GDM1 (cell line): ENCODE data around the gene MBOAT2.

ENCODE experiments used
- DNase-seq: peaks from one replicate; lab custom pipeline; 2025; lab: John Stamatoyannopoulos, UW

The MBOAT2 gene

DNA sequence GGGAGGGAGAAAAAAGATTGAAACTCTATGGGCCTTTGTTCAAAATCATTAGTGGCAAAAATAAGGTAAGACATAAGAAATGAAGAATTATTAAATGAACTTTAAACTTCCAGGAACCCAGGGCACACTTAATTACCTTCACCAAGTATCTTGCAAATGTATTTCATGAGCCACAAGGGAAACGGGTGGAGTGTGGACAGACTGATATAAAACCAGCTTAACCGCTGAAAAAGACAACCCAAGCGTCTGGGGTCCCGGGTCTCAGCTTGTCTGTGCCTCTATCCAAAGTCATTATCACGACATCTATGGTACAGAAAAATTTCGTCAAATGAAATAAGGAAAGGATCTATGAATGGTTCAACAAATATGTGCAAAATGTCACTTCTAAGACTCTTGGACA lies 13.9 kb upstream of the MBOAT2 start:
- DNase-seq: no peak

DNA sequence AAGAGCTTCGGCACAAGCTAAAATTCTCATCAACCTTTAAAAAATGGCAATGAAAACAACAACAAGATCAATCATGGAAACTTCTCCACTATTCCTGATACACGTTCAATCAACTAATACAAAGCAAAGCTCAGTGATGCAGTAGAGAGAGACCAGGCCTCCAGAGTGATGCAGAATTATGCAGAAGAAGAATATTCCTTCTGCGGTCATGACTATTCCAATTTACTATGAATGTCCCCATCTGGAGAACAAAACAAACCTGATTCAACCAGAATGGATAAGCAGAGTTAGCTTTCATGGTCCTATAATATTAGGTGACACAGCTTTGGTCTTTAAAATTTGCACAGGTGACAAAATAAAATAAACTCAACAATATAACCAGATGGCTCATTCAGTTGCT lies 12.5 kb upstream of the MBOAT2 start:
- DNase-seq: no peak

DNA sequence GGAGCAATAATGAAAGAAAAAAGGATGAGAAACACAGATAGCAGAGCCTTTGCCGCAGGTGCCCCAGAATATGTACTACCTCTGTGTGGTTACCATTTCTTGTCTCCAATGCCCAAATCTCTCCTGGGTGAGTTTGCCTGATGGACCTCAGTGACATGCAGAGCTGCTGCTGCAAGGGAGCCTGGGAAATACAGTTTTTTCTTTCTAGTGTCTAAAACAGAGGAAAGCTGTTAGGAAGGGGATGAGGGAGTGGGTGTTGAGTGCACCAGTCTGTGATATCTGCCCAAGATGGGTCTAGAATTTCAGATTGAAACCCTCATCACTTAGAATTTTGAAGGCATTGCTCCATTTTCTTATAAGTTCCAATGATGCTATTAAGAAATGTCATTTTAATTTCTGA lies 9.9 kb upstream of the MBOAT2 start:
- no peak for DNase-seq

DNA sequence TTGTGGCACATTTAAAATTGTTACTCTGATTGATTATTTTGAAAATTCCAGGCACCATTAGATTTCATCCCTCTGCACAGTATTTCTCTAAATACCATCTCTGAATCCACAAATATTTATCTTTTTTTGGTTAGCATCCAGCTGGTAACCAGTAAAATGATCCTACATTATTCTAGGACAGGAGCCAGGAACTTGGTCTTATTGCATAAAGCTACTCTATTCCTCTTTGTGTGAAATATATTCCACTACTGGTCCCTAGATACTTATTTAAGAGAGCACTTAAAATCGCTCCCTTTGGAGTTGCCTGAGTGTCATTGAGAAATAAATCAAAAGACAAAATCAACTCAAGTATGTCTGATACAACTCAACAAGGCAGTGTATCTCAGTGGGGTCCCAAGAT lies 7.4 kb upstream of the MBOAT2 start:
- DNase-seq: no peak

DNA sequence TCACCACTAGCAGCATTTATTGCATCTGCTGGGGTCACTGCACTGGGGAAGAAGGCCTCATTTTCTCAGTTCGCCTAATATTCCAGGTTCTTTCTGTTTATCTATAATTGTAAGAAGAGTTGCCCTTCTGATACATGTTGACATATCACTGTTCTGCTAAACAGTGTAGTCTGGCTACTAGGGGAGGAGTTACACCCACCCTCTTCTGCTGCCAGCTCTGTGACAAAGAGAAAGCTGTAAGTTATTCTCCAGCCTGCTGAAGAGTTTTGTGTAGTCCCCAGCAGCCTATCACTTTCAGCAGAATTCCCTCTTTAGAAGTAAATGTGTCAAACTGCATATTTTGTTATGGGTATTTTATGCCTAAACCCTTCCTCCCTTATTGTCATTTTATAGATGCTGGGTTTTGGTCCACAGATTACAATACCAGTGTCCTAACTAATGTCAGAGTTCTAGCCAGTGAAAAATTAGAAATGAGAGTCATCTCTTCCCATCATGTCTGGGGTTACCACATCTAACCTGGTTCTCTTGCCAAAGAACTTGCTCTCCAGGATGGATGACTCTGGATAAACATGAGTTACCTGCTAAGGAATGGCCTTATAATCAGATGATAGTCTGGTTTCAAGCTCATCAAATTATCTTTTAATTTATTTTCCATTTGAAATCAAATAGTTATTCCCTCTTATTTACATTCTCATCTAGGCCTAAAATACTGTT lies 5.6 kb upstream of the MBOAT2 start:
- DNase-seq: no peak

DNA sequence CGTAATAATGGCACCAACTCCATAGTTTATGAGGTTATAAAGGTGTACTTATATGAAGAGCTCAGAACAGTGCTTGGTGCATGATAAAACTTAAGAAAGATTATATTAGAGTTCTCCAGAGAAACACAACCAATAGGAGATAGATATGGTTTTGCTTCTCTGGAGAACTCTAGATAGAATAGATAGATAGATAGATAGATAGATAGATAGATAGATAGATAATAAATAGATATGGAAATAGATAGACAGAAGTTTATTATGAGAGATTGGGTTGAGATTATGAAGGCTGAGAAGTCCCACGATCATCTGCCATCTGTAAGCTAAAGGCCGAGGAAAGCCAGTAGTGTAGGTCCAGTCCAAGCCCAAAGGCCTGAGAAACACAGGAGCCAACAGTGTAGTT lies 2.9 kb upstream of the MBOAT2 start:
- no peak for DNase-seq

DNA sequence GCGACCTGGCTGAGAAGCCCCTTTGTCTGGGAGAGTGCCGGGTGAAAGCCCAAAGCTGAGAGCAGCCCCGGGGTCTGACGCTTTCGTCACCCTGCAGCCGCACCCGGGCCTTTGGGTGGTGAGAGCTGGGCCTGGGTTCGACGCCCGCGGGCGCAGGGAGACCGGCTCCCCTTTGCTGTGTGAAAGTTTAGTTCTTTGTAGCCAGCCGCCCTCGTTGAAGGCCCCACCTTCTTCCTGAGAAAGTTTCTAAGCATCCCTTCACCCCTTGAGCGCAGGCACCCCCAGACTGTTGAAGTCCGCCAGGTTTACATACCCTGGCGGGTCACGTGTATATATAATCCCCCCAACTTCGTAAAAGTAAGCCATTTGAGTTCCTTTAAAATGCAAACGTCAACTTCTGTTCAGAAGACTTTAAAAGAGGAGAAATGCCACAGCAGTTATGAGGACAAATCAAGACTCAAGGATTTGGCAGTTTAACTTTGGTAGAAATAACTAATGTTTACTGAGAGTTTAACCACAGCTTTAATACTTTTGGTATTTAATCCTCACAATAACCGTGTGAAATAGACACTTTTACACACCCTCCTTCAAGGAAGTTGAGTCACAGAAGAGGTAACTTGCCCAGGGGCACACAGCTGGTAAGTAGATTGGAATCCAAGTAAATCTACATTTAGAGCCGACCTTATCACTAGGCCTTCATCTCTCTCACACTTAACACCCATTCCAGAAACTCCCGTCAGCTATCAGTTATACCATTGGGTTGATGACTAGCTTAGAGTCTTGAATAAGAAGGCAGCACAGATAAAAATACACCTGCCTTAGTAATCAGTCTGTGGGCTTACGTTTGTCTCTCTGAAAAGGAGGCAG lies 1.1 kb upstream of the MBOAT2 start:
- DNase-seq: no peak

DNA sequence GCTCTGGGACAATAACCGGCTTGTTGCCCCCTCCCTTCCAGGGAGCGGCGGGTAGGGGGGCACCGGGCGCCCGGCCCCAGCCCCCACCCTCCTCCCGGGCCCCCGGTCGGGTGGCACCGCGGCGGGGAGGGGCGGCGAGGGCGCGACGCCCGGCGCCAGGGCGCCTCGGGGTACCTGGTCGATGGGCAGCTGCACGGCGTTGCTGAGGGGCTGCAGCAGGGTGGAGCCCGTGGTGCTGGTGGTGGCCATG lies 193 bp downstream of the MBOAT2 start:
- DNase-seq: no peak

DNA sequence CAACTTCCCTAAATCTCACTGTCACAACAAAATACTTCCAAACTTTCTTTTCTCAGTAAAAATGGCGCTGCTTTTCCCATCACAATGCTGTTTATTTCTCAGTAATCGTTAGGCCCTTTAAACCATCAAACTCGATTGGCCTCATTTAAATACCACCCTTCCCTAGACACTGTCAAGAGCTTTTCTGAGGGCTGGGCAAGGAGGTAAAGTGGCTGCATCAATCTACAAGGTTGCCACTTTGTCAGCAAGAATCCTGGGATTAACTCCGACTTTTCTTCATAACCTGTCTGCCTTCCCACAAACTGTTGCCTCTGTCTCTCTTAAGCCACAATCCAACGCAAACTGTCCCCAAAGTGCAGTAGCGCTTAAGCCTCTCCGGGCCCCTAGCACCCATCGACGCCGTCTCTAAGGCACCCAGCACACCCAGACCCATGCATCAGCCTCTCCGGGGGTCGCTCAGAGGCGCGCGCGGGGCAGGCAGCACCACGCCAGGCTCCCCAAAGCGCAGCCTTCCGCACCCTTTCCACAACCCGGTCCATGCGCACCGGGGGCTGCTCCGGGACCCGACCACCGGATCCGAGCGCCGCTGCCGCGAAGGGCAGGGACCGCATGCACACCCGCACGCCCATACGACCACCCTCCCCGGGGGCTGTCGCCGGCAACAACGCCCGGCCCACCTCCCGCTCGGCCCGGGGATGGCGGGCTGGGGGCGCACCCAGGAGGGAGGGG lies 683 bp downstream of the MBOAT2 start:
- DNase-seq: no peak

DNA sequence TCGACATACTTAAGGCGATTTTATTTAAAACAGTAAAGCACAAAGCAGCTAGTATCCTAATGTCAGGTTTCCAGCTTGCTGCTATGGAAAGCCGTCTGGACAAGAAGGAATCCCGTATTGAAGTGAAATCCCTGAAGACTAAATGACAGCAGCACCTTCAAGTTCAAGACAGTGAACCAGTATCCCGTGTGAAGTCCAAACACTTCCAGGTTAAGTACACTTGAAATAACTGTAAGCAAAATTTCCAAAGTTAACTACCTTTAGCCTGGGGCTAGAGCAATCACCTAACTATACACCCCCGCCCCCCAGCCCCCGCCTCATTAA lies 1.2 kb downstream of the MBOAT2 start:
- DNase-seq: no peak

DNA sequence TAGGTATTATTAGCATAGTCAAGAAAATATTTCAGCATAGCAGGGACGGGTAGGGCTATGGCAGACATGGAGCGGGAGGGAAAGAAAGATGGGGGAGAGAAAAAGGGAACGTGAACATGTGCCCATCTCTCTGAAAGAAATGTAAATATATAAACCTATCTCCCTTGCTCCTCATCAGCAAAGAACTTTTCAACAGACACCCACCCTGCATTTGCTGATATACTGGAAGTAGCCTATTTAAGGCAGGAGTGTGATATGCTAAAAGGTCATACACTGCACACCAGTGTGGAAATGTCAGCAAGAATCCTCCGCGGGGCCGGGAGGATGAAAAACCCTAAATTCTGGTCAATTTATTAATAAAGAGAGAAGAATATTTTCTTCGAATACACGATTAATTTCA lies 1.7 kb downstream of the MBOAT2 start:
- DNase-seq: no peak

DNA sequence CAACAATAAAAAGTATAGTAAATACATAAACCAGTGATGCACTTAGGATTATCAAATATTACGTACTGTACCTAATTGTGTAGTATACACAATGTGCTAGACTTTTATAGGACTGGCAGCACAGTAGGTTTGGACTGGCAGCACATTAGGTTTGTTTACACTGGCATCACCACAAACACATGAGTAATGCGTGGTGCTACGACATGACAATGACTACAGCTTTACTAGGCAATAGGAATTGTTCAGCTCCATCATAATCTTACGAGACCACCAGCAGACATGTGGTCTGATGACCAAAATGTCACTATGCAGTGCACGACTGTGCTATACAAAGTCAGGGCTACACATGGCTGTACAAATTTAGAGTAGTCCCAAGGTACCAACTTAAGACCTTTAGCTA lies 2.3 kb downstream of the MBOAT2 start:
- DNase-seq: no peak

DNA sequence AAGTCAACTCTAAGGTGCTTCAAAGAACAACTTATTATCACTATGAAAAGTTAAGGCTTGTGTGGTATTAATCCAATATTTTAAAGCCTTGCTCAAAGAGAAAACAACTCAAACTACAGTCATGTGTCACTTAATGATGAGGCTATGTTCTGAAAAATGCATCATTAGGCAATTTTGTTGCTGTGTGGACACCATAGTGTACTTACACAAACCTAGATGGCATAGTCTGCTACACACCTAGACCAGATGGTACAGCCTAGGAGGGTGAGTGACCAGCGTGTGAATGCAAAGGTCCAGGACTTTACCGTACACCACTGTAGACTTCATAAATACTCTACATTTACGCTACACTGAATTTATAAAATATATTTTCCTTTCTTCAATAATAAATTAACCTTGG lies 3.0 kb downstream of the MBOAT2 start:
- DNase-seq: no peak

DNA sequence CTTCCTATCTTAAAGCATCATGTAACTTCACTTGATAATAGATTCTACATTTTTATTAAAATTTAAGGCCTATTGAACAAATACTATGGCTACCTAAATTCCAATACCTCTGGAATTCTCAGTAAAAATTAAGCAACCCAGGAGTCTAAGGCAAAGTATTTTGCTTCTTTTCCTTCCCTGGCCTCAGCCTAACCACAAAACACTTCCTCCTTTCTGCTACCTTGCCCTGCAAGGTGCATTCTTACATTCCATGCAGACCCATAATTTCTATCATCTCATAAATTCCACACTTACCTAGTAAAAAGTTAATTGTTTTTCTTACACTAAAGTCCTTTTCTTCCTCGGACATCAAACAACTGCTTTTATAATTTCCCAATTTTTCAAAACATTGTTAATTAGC lies 3.7 kb downstream of the MBOAT2 start:
- DNase-seq: no peak

DNA sequence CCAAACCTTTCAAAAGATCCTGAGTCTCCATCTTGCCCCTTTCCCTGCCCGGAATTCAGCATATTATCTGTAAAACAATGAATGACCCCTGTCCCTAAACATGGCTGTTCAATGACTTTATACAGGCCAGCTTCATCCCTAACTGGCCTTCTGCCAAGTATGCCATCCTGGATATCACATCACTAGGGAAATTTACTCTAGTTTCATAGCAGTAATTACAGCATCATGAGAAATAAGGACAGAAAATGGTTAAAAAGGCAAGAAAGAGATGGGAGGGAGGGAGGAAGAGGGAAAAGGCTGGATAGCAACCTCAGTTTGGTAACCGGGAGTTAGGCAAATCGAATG lies 4.4 kb downstream of the MBOAT2 start:
- DNase-seq: no peak

DNA sequence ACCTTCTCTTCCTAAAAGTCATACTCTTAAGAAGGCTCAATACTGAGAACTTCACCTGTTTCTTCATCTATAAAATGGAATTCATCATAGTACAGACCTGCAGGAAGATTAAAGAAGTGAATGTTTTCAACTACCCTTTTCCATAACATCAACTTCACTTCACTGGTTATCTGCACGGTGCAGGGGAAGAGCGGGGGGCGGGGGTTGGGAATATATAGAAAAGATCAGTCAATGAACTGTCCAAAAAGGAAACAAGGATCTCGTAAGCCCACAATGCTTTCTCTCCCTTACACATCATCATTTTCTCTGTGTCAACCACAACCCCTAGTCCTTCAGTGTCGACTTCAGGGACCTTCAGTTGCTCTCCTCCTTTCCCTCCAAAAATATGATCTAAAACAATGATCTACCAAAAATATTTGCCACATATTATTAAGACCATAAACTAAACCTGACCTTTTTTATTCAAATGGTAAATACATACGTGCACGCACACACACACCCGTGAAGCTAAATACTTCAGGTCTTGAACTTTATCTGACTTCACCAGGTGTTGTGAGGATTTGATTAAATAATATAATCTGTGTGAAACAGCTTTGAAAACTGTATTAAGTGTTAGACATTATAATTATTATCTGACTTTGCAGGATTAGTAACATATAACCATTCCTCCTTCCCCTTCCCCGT lies 4.9 kb downstream of the MBOAT2 start:
- no peak for DNase-seq

DNA sequence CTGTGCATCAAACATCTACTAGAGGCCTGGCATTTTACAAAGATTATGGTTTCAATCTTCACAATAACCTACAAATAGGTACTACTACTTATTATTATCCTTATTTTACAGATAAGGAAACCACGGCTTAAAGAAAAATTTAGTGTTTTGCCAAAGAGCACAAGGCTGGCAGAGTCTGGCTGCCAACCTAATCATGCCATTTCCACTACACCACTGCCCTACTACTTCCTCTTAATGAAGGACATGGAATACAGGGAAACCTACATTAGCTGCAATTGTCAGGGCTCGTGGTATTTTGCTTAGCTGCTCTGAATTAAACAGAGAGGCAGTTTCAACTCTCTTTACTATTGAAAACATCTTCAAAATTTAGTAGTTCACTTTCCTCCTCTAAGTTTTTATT lies 5.9 kb downstream of the MBOAT2 start:
- no peak for DNase-seq

DNA sequence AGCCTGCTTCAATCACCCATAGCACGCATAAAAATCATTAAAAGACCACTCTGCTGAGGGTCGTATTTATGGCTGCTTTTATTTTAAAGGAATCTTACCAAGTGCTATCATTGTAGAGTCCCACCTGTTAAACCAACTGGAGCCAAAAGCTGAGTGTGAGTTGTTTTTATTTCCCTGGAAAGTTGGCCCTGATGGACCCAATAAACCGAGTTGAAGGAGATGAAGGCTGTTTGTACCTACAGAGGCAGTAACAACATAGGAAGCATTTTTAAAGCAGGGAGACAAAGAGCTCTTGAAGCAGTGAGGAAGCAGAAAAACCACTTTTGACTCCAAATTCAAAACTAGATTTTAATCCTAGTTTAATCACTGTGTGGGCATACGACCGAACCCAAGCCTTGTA lies 6.4 kb downstream of the MBOAT2 start:
- no peak for DNase-seq

DNA sequence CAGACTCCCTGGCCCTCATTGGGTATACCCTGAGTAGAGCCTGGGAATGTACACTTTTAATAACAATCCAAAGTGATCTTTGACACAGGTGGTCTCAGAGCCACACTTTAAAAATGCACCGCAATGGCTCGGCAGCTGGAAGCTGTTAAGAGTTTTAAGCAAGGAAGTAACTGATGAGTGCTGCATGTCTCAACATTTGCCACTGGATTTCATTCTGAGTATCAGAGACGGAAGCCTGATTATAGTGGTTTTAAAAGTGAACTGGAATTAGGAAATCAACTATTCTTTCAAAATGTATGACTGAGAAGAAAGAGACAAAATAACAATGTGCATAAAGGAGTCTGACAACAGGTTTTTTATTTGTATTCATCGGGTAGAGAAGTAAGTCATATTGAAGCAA lies 7.5 kb downstream of the MBOAT2 start:
- no peak for DNase-seq

DNA sequence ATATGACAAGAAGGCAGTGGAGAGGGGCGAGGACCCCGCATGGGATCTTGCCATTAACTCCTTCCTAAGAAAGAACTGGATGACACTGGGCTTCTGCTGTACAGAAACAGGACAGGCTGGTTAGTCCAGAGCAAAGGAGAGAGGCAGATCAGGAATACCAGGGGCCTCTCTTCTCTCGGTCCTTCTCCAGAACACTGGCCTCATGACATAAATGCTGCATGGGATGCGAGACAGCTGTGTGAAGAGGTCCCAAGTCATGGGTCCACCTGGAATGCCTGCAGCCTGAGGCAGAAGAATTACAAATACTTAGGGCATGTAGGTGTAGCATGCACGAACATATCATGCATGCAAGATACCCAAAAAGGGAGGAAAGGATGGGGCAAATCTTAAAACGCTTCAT lies 9.1 kb downstream of the MBOAT2 start:
- DNase-seq: no peak

DNA sequence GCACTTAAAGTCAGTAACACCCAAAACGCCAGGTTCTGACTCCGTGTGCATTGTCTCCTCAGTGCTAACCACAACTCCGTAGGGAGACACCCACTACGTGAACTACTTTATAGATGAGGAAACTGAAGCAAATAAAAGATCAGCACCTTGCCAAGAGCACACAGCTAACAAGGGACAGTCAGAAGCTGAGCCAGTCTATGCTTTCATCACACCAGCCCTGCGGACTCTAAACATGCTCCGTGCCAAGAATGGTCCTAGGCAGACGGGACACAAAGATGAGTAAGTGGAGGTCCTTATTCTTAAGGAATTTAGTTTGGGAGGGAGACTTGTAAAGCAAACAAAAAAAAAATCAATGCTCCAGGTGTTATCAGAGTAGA lies 9.6 kb downstream of the MBOAT2 start:
- no peak for DNase-seq

DNA sequence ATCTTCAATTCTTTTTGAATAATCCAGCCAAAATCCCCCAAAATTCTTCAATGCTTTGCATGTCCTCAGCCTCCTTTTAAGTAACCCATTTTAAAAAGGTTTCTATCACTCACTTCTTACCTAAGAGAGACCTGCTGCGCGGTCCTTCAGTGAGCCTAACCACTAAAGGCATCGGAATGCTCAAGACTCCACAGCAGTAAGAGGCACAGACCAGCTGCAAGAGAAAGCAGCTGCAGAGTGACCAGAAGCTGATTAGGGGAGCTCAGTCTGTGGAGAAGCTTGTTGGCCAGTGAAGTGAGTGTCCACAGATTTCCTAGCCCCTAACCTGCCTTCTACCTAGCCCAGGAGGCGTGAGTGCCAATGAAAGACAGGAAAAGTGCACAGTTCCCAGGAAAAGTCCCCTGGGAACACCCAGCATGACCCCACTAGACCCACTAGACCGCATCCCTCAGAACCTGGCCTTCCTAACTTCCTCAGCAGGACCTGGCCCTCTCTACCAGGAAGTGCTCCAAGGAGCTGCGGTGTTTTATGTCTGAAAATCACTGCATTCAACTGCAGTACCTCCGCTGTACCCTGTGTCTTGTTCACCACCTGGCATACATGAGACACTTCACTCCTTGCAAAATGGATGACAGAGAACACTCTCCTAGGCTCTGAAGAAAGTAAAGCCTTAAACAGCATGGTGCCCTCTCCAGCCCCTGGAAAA lies 10.1 kb downstream of the MBOAT2 start:
- no peak for DNase-seq

DNA sequence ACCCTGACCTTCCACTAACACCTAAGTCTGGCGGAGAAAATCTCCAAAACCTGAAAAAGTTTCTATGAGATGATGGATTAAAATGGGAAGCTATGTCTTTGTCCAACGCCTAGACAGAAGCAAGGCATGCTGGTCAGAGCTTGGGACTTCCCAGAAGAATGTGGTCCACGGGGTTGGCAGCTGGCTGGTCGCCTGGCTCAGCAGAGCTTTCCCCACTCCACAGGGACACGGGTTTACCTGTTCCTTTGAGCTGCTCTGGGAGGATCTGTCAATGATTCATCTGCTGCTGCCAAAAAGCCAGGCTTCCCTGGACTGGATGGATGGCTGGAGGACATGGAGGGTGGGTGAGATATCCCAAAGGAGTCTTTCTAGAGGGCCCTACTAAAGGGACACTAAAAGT lies 10.8 kb downstream of the MBOAT2 start:
- DNase-seq: no peak
